GM12878 (cell line): ENCODE results near the gene B4GALT3.

Source experiments
- CBX3 ChIP-seq: fragments of 200-600 bp; sonication (generic); IDR thresholded peaks from 2 replicates; pipeline ENCODE4 v1.6.1; 2016; ENCODE audit warnings: low read depth, borderline replicate concordance
- CBX5 ChIP-seq: sonication (generic); IDR thresholded peaks from 2 replicates; pipeline ENCODE4 v1.6.1; 2016; ENCODE audit warnings: low read depth, moderate library complexity, mild to moderate bottlenecking, inconsistent platforms
- CTCF ChIP-seq, 3 experiments: IDR thresholded peaks in 2 of 3; conservative IDR thresholded peaks in 1 of 3; 2 replicates each; pipeline ENCODE4 v1.5.1; 2011; ENCODE audit warnings: low read depth in 3 of 3, low read length in 3 of 3, mild to moderate bottlenecking in 3 of 3, control low read depth in 2 of 3, moderate library complexity in 2 of 3, inconsistent platforms in 1 of 3, mixed read lengths in 1 of 3; ENCODE audit not compliant: control insufficient read depth in 2 of 3, insufficient read depth in 1 of 3; ENCODE audit errors: extremely low read depth in 1 of 3
- GABPA ChIP-seq: IDR thresholded peaks from 2 replicates; pipeline ENCODE4 v1.6.1; 2014; ENCODE audit warnings: antibody characterized with exemption, low read depth, mild to moderate bottlenecking, inconsistent platforms
- HDGF ChIP-seq: fragments of 450-650 bp; IDR thresholded peaks from 2 replicates; pipeline ENCODE4 v1.6.1; 2016; ENCODE audit warnings: antibody characterized with exemption
- NRF1 ChIP-seq: conservative IDR thresholded peaks from 2 replicates; pipeline ENCODE4 v1.6.1; 2011; ENCODE audit warnings: mild to moderate bottlenecking, low read depth, low read length, improper control_type of control experiment
- POLR2A ChIP-seq: IDR thresholded peaks from 2 replicates; pipeline ENCODE4 v1.6.1; 2011; ENCODE audit warnings: low read depth, mild to moderate bottlenecking, low read length
- POLR2AphosphoS5 ChIP-seq: IDR thresholded peaks from 2 replicates; pipeline ENCODE4 v1.6.1; 2011; ENCODE audit warnings: mild to moderate bottlenecking, low read length, inconsistent platforms
- RFX5 ChIP-seq: IDR thresholded peaks from 2 replicates; pipeline ENCODE4 v1.6.1; 2011; ENCODE audit warnings: low read depth, low read length, improper control_type of control experiment
- TCF7 ChIP-seq: IDR thresholded peaks from 2 replicates; pipeline ENCODE4 v1.6.1; 2014; ENCODE audit warnings: antibody characterized with exemption, borderline replicate concordance
- USF2 ChIP-seq: IDR thresholded peaks from 2 replicates; pipeline ENCODE4 v1.6.1; 2011; ENCODE audit warnings: low read depth, low read length, improper control_type of control experiment, borderline replicate concordance
- ZNF384 ChIP-seq: IDR thresholded peaks from 2 replicates; pipeline ENCODE4 v1.6.1; 2012; ENCODE audit warnings: low read depth, mild to moderate bottlenecking, low read length, improper control_type of control experiment, borderline replicate concordance

- no peak for TF ChIP-seq POLR2A
- no peak for TF ChIP-seq TCF7
- TF ChIP-seq CBX5, result no peak
- TF ChIP-seq ZNF384, result no peak
- no peak for TF ChIP-seq CTCF (IDR thresholded peaks at IDR 0.05 in 2 of 3, conservative IDR thresholded peaks at IDR 0.05 in 1 of 3; ENCODE audit: control insufficient read depth in 2 of 3, extremely low read depth in 1 of 3, insufficient read depth in 1 of 3, low read depth in 3 of 3, low read length in 3 of 3)
- no peak for TF ChIP-seq CBX3
- no peak for TF ChIP-seq POLR2AphosphoS5
- TF ChIP-seq GABPA, result no peak
- TF ChIP-seq NRF1, result no peak
- TF ChIP-seq USF2, result no peak
- no peak for TF ChIP-seq HDGF
- no peak for TF ChIP-seq RFX5
These were observed 42.0 kb upstream of the B4GALT3 start for GRCh38 chr1:161219078-161219892.
